ENCODE data around the gene ARHGEF7.

The ARHGEF7 gene

GRCh38 chr13:111325941-111326620 lies 211.0 kb downstream of the ARHGEF7 start:
- DNase-seq (ENCODE audit: low read depth in 2 of 2) = no peak
- no peak overlapping the region for H3K4me3 ChIP-seq (replicated peaks in 1 of 2; ENCODE audit: low read depth in 2 of 2, low read length in 2 of 2)
- no peak for TF ChIP-seq CTCF (IDR thresholded peaks at IDR 0.05; ENCODE audit: low read depth, low read length)

DNA sequence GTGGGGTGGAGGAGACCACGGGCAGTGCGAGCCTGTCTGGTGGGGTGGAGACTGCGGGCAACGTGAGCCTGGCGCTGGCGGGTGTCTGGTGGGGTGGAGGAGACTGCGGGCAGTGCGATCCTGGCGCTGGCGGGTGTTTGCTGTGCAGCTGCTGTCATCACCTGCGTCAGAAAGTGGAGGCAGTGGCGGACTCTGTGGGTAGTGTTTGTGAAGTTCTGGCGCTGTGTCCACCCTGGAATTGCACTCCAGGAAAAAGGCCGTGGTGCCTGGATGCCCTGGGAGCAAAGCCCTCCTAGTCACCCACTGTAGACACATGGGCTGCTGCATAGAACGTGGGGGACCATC lies 211.5 kb downstream of the ARHGEF7 start:
- no peak overlapping the region for H3K4me3 ChIP-seq (replicated peaks in 1 of 2; ENCODE audit: low read depth in 2 of 2, low read length in 2 of 2)
- no peak for TF ChIP-seq CTCF (IDR thresholded peaks at IDR 0.05; ENCODE audit: low read depth, low read length)
- DNase-seq (ENCODE audit: low read depth in 2 of 2) = no peak

GRCh38 chr13:111326981-111327642 lies 212.0 kb downstream of the ARHGEF7 start:
- DNase-seq (ENCODE audit: low read depth in 2 of 2) = no peak
- H3K4me3 ChIP-seq (replicated peaks in 1 of 2; ENCODE audit: low read depth in 2 of 2, low read length in 2 of 2) = no peak overlapping the region
- TF ChIP-seq CTCF (IDR thresholded peaks at IDR 0.05; ENCODE audit: low read depth, low read length) = no peak

GRCh38 chr13:111327730-111328573 lies 212.8 kb downstream of the ARHGEF7 start:
- TF ChIP-seq CTCF (IDR thresholded peaks at IDR 0.05; ENCODE audit: low read depth, low read length) = no peak
- H3K4me3 ChIP-seq (replicated peaks in 1 of 2; ENCODE audit: low read depth in 2 of 2, low read length in 2 of 2) = no peak overlapping the region
- no peak for DNase-seq (ENCODE audit: low read depth in 2 of 2)

- no peak overlapping the region for H3K4me3 ChIP-seq (replicated peaks in 1 of 2; ENCODE audit: low read depth in 2 of 2, low read length in 2 of 2)
- no peak for DNase-seq (ENCODE audit: low read depth in 2 of 2)
- no peak for TF ChIP-seq CTCF (IDR thresholded peaks at IDR 0.05; ENCODE audit: low read depth, low read length)
These were observed 213.7 kb downstream of the ARHGEF7 start for GRCh38 chr13:111328574-111329410.

GRCh38 chr13:111329641-111330040 lies 214.5 kb downstream of the ARHGEF7 start:
- H3K4me3 ChIP-seq (replicated peaks in 1 of 2; ENCODE audit: low read depth in 2 of 2, low read length in 2 of 2) = no peak overlapping the region
- DNase-seq (ENCODE audit: low read depth in 2 of 2) = no peak
- no peak for TF ChIP-seq CTCF (IDR thresholded peaks at IDR 0.05; ENCODE audit: low read depth, low read length)
